Measurements from ENCODE around the gene VPS37C. TPM values are rescaled to one million over a fixed set of nuclear protein-coding genes. Genes with fewer than 3 reads are reported as not detected.
"Not testable (repeated sequence)": the region's sequence is repeated elsewhere in the genome, so short reads cannot be mapped to it uniquely, and the experiment has no call there.

VPS37C gene
- total and polyA plus RNA-seq, 9 of the 15 experiments (the other 6 are each of a cell fraction or from before 2014, with no cell fraction given): 0.62 to 29.8 (median 11.5) TPM

GRCh38 chr11:61095021-61095420 lies 66.2 kb downstream of the VPS37C start:
- intact Hi-C loops (cut with micrococcal nuclease): no loop called here
- Histone ChIP-seq H3K9ac (ENCODE audit: insufficient read depth in 1 of 2, low read depth in 2 of 2, low read length in 2 of 2) (no peak overlapping the region), H3K27ac (ENCODE audit: extremely low read depth, low read depth, low read length) (no peak overlapping the region), H4K20me1 (replicated peaks; ENCODE audit: control insufficient read depth, insufficient read depth, low read length) (no peaks in the 10 kb centered on the region; the same call in 1 of the 2 replicates), H3K27me3 (ENCODE audit: control insufficient read depth in 2 of 2, insufficient read depth in 2 of 2, low read length in 2 of 2) (peaks cover 2 to 6% of the 10 kb centered on the region in 2 experiments; a peak in 2 of 5 replicates), H3K36me3 (ENCODE audit: control insufficient read depth, insufficient read depth, low read length) (no peaks in the 10 kb centered on the region), H3K4me1 (replicated peaks in 1 of 2; ENCODE audit: control insufficient read depth in 2 of 2, insufficient read depth in 2 of 2, low read length in 2 of 2) (peaks cover 5 to 13% of the 10 kb centered on the region in 2 experiments; a peak in 3 of 5 replicates), H3K9me1 (ENCODE audit: control insufficient read depth, insufficient read depth, low read length) (no peaks in the 10 kb centered on the region), H3K4me3 (no peak overlapping the region), H2AFZ (ENCODE audit: low read depth, low read length) (no peak overlapping the region), H3K79me2 (ENCODE audit: control insufficient read depth, insufficient read depth, low read length) (no peaks in the 10 kb centered on the region), H3K4me2 (ENCODE audit: insufficient read depth, low read length) (no peak overlapping the region), H3K9me3 (replicated peaks; ENCODE audit: control insufficient read depth, insufficient read depth, low read depth, low read length) (0 out of 2 replicates have a peak, but pooled peaks cover 4% of the 10 kb centered on the region)
- TF ChIP-seq TFE3 (CRISPR knock-in tag; IDR thresholded peaks at IDR 0.05) (no peak), ARID1B (IDR thresholded peaks at IDR 0.05) (0 out of 2 replicates have a peak, but pooled peaks have one; percentile 13), CBX5 (IDR thresholded peaks at IDR 0.05; ENCODE audit: borderline replicate concordance, low read depth) (no peak), TCF3 (CRISPR knock-in tag; IDR thresholded peaks at IDR 0.05) (0 out of 2 replicates have a peak, but pooled peaks have one; percentile 18), SPI1 (IDR thresholded peaks at IDR 0.05; ENCODE audit: borderline replicate concordance, low read depth, low read length) (peak; percentile 98)
- TF ChIP-seq, protein P1, sequence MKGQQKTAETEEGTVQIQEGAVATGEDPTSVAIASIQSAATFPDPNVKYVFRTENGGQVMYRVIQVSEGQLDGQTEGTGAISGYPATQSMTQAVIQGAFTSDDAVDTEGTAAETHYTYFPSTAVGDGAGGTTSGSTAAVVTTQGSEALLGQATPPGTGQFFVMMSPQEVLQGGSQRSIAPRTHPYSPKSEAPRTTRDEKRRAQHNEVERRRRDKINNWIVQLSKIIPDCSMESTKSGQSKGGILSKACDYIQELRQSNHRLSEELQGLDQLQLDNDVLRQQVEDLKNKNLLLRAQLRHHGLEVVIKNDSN (CRISPR knock-in tag; IDR thresholded peaks at IDR 0.05): no peak
- TF ChIP-seq, protein P2, sequence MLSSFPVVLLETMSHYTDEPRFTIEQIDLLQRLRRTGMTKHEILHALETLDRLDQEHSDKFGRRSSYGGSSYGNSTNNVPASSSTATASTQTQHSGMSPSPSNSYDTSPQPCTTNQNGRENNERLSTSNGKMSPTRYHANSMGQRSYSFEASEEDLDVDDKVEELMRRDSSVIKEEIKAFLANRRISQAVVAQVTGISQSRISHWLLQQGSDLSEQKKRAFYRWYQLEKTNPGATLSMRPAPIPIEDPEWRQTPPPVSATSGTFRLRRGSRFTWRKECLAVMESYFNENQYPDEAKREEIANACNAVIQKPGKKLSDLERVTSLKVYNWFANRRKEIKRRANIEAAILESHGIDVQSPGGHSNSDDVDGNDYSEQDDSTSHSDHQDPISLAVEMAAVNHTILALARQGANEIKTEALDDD (IDR thresholded peaks at IDR 0.05): peak; percentile 71
- DNase-seq (ENCODE audit: extremely low read depth in 1 of 4, low spot score in 3 of 4) (peak in 1 of 4 experiments; percentile 22), ATAC-seq (no peak), FAIRE-seq (no peak)
- in situ Hi-C loops (cut with MboI): no loop called here
- no TSS peak for BruUV-seq (replicated peaks)
- ChIA-PET POLR2A (no interaction called here), CTCF (ENCODE audit: low intra/inter-chr PET ratio) (no interaction called here)
- 9% methylated on average over 7 of the region's 7 CpGs for WGBS (ENCODE audit: insufficient coverage, low coverage, missing lambda C conversion rate)

- H3K9me1 ChIP-seq (ENCODE audit: control insufficient read depth, insufficient read depth, low read length); H4K20me1 ChIP-seq (replicated peaks; ENCODE audit: control insufficient read depth, insufficient read depth, low read length); H3K27me3 ChIP-seq (ENCODE audit: control insufficient read depth in 2 of 2, insufficient read depth in 2 of 2, low read length in 2 of 2); H3K36me3 ChIP-seq (ENCODE audit: control insufficient read depth, insufficient read depth, low read length); CTCF ChIA-PET (ENCODE audit: low intra/inter-chr PET ratio); ATAC-seq; H3K9me3 ChIP-seq (replicated peaks; ENCODE audit: control insufficient read depth, insufficient read depth, low read depth, low read length); FAIRE-seq; H3K79me2 ChIP-seq (ENCODE audit: control insufficient read depth, insufficient read depth, low read length); POLR2A ChIA-PET; intact Hi-C loops (cut with micrococcal nuclease); H2AFZ ChIP-seq (ENCODE audit: low read depth, low read length); DNase-seq (ENCODE audit: extremely low read depth in 1 of 4, low spot score in 3 of 4); H3K27ac ChIP-seq (ENCODE audit: extremely low read depth, low read depth, low read length); in situ Hi-C loops (cut with MboI); H3K9ac ChIP-seq (ENCODE audit: insufficient read depth in 1 of 2, low read depth in 2 of 2, low read length in 2 of 2); BruUV-seq (replicated peaks); H3K4me3 ChIP-seq; H3K4me2 ChIP-seq (ENCODE audit: insufficient read depth, low read length): not testable (repeated sequence)
- peaks cover 5 to 13% of the 10 kb centered on the region in 2 experiments; a peak in 4 of 5 replicates for H3K4me1 ChIP-seq (replicated peaks in 1 of 2; ENCODE audit: control insufficient read depth in 2 of 2, insufficient read depth in 2 of 2, low read length in 2 of 2)
- WGBS (ENCODE audit: insufficient coverage, low coverage, missing lambda C conversion rate): 14% methylated on average over 5 of the region's 7 CpGs
Measured at GRCh38 chr11:61094167-61094566, 67.1 kb downstream of the VPS37C start.
